K562 (cell line): ENCODE data around the gene PPOX. TPM values are rescaled to one million over a fixed set of nuclear protein-coding genes. Genes with fewer than 3 reads are reported as not detected.
A peak's percentile ranks its signal among the peaks of the same experiment; 100 is the strongest.

Source experiments
- ATAC-seq: fragments of 200-7000 bp; cut with Tn5 transposase; 3 replicates; pipeline ENCODE4 v1.9.1; 2020; ENCODE audit warnings: moderate library complexity
- BruUV-seq: library from RNA; stranded (reverse); fragments of 400-500 nt; replicated peaks from 2 replicates; lab custom pipeline; 2021; lab: Mats Ljungman, UMichigan
- CTCF ChIA-PET: fragments of 300-600 bp; formaldehyde crosslinking; extraction: SDS; loops from one replicate; lab custom pipeline; 2021; ENCODE audit warnings: low intra/inter-chr PET ratio; lab: Yijun Ruan, JAX
- POLR2A ChIA-PET: fragments of 300-600, 350-650 bp; sonication (Branson Sonifier 250); formaldehyde crosslinking; extraction: SDS; loops from one replicate; lab custom pipeline; 2021; ENCODE audit warnings: antibody characterized with exemption, inconsistent platforms; lab: Yijun Ruan, JAX
- DNase-seq, 4 experiments: peaks; one replicate each; pipeline versions ENCODE4 v3.0.0 to v3.0.0-alpha.2; 2011 to 2018; ENCODE audit warnings: low spot score in 3 of 4, mixed read lengths in 3 of 4; ENCODE audit errors: extremely low read depth in 1 of 4
- FAIRE-seq: peaks from 2 replicates; lab custom pipeline; 2011; peaks lifted over from hg19 to GRCh38; lab: Jason Lieb, UNC
- H2AFZ ChIP-seq: 2 replicates; pipeline ENCODE4 v1.6.0; 2011; ENCODE audit warnings: low read depth, low read length, control low read depth, inconsistent platforms
- H3K27ac ChIP-seq: fragments of 200-600 bp; 3 replicates; pipeline ENCODE4 v1.8.0; 2011; ENCODE audit warnings: low read depth, mild to moderate bottlenecking, control low read depth, inconsistent platforms, low read length, moderate library complexity, mixed read lengths; ENCODE audit errors: extremely low read depth
- H3K27me3 ChIP-seq, 2 experiments: fragments of 300-600 bp in 1 of 2; 2 replicates in 1 of 2; 3 replicates in 1 of 2; pipeline versions ENCODE4 v1.6.0 to v1.8.0; 2011; ENCODE audit warnings: inconsistent platforms in 2 of 2, low read length in 2 of 2, mild to moderate bottlenecking in 1 of 2, mixed read lengths in 1 of 2, moderate library complexity in 1 of 2; ENCODE audit not compliant: control insufficient read depth in 2 of 2, insufficient read depth in 2 of 2
- H3K36me3 ChIP-seq: fragments of 300-600 bp; 3 replicates; pipeline ENCODE4 v1.8.0; 2011; ENCODE audit warnings: mild to moderate bottlenecking, low read length, inconsistent platforms; ENCODE audit not compliant: control insufficient read depth, insufficient read depth
- H3K4me1 ChIP-seq, 2 experiments: fragments of 200-600 bp in 1 of 2; replicated peaks in 1 of 2; 2 replicates in 1 of 2; 3 replicates in 1 of 2; pipeline versions ENCODE4 v1.5.1 to v1.8.0; 2011; ENCODE audit warnings: inconsistent platforms in 2 of 2, low read length in 2 of 2, mild to moderate bottlenecking in 1 of 2, mixed read lengths in 1 of 2, moderate library complexity in 1 of 2; ENCODE audit not compliant: control insufficient read depth in 2 of 2, insufficient read depth in 2 of 2
- H3K4me2 ChIP-seq: 2 replicates; pipeline ENCODE4 v1.6.1; 2011; ENCODE audit warnings: low read length, control low read depth, inconsistent platforms, mixed read lengths; ENCODE audit not compliant: insufficient read depth
- H3K4me3 ChIP-seq: fragments of 200-600 bp; sonication (generic), shearing (Covaris generic); 2 replicates; pipeline ENCODE4 v1.5.1; 2016; ENCODE audit warnings: control low read depth, inconsistent platforms
- H3K79me2 ChIP-seq: fragments of 200-600 bp; 3 replicates; pipeline ENCODE4 v1.8.0; 2011; ENCODE audit warnings: low read length, inconsistent platforms; ENCODE audit not compliant: control insufficient read depth, insufficient read depth
- H3K9ac ChIP-seq, 2 experiments: 2 replicates each; pipeline versions ENCODE4 v1.6.0 to v1.6.1; 2011; ENCODE audit warnings: low read depth in 2 of 2, low read length in 2 of 2, control low read depth in 1 of 2, inconsistent platforms in 1 of 2, mild to moderate bottlenecking in 1 of 2, mixed read lengths in 1 of 2; ENCODE audit not compliant: insufficient read depth in 1 of 2
- H3K9me1 ChIP-seq: one replicate; pipeline ENCODE4 v1.6.0; 2011; ENCODE audit warnings: inconsistent platforms, mild to moderate bottlenecking, low read length, moderate library complexity; ENCODE audit not compliant: control insufficient read depth, insufficient read depth
- H3K9me3 ChIP-seq: replicated peaks from 2 replicates; pipeline ENCODE4 v1.5.1; 2011; ENCODE audit warnings: low read depth, low read length, inconsistent platforms; ENCODE audit not compliant: control insufficient read depth, insufficient read depth
- H4K20me1 ChIP-seq: replicated peaks from 2 replicates; pipeline ENCODE4 v1.6.1; 2011; ENCODE audit warnings: low read length, inconsistent platforms, mixed read lengths; ENCODE audit not compliant: control insufficient read depth, insufficient read depth
- PHF8 ChIP-seq: fragments of 200-600 bp; sonication (generic); IDR thresholded peaks from 2 replicates; pipeline ENCODE4 v1.6.1; 2012; ENCODE audit warnings: mixed run types, mild to moderate bottlenecking, inconsistent platforms, low read length, moderate library complexity, borderline replicate concordance
- PTTG1 ChIP-seq: fragments of 450-650 bp; IDR thresholded peaks from 2 replicates; pipeline ENCODE4 v1.6.1; 2016; ENCODE audit warnings: low read depth, mild to moderate bottlenecking, missing genetic modification characterization, missing compliant biosample characterization
- RBFOX2 ChIP-seq: fragments of 200-400 bp; formaldehyde crosslinking; IDR thresholded peaks from 2 replicates; pipeline ENCODE4 v1.6.1; 2017; ENCODE audit warnings: low read depth, mild to moderate bottlenecking, low read length, moderate library complexity
- RBM17 ChIP-seq: fragments of 200-400 bp; formaldehyde crosslinking; IDR thresholded peaks from 2 replicates; pipeline ENCODE4 v1.6.1; 2017; ENCODE audit warnings: low read depth, mild to moderate bottlenecking, low read length, borderline replicate concordance
- SREBF2 ChIP-seq: sonication (generic); formaldehyde crosslinking; IDR thresholded peaks from 2 replicates; pipeline ENCODE4 v1.4.0; 2020; ENCODE audit warnings: mild to moderate bottlenecking, missing genetic modification reagents
- ZNF212 ChIP-seq: fragments of 450-650 bp; formaldehyde crosslinking; IDR thresholded peaks from 2 replicates; pipeline ENCODE4 v1.4.0; 2020; ENCODE audit warnings: mild to moderate bottlenecking
- ZNF445 ChIP-seq: fragments of 250-450 bp; sonication (Bioruptor Pico); IDR thresholded peaks from 2 replicates; pipeline ENCODE4 v1.4.0; 2020; ENCODE audit warnings: low read depth, mild to moderate bottlenecking, moderate library complexity
- WGBS: fragments of 100-300 bp; shearing (Covaris generic); methylation state at CpG from one replicate; pipeline ENCODE4 v1.1.6; 2016; ENCODE audit warnings: low coverage, mixed read lengths; ENCODE audit not compliant: insufficient coverage; ENCODE audit errors: missing lambda C conversion rate; 5-methylcytosine and 5-hydroxymethylcytosine counted together
- in situ Hi-C: fragments of 300-500 bp; cut with MboI; formaldehyde crosslinking; loops from 4 replicates; pipeline ENCODE4 v1.15.0; 2018; ENCODE audit warnings: inconsistent platforms, mixed read lengths
- intact Hi-C: fragments of 100-400 bp; cut with micrococcal nuclease; formaldehyde crosslinking; loops from 2 replicates; pipeline ENCODE4 v1.14.2; 2022
- polyA plus RNA-seq, 8 experiments: library from polyadenylated mRNA; depleted of rRNA in 4 of 8; stranded (reverse) in 5 of 8; unstranded in 3 of 8; fragments of >200 nt; fragmentation: Nextera tagmentation in 2 of 8; fragmentation: Illumina TruSeq in 1 of 8; extraction: Ambion mirVana in 2 of 8; extraction: Trizol in 1 of 8; gene quantifications; 2 replicates each; pipeline versions ENCODE4 v1.2.1 to v1.2.3, GENCODE V29; 2011 to 2014; ENCODE audit warnings: inconsistent platforms in 1 of 8, missing spikeins in 1 of 8
- total RNA-seq, 7 experiments: library from RNA; depleted of rRNA in 6 of 7; stranded (reverse); fragments of >200 nt in 6 of 7; fragmentation: Illumina TruSeq in 2 of 7; extraction: Trizol in 2 of 7; gene quantifications; 2 replicates each; pipeline versions ENCODE4 v1.2.1 to v1.2.3, GENCODE V29; 2011 to 2021; ENCODE audit warnings: low replicate concordance in 1 of 7
- TF ChIP-seq, protein P1 (sequence below): IDR thresholded peaks from 2 replicates; pipeline ENCODE4 v1.6.1; 2014; ENCODE audit warnings: antibody characterized with exemption
- TF ChIP-seq, protein P2 (sequence below): sonication (generic); formaldehyde crosslinking; IDR thresholded peaks from 2 replicates; pipeline ENCODE4 v1.8.0; 2022; ENCODE audit warnings: mild to moderate bottlenecking, missing genetic modification reagents

PPOX gene
- total and polyA plus RNA-seq, 9 of the 15 experiments (the other 6 are each of a cell fraction or from before 2014, with no cell fraction given) = 17.0 to 57.1 (median 38.9) TPM

DNA sequence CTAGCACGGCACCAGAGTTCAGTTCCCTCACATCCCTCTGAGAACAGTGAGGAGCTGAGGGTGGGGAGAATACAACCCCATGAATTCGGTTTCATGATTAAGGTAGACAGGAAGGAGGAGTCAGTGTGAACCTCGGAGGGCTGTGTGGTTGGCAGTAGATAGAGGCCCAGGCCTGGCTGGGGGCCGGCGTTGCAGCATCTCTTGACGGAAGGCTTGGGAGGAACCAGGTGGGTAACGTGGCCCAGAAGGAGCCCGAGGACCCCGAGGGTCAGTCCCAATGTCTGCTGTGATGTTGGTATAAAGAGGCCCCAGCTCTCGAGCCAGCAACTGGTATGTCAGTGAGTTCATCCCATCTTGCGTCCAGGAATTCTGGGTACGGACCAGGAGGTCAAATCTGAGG is 5.5 kb downstream of the PPOX start:
- 93% methylated on average over 10 of the region's 12 CpGs for WGBS
- ATAC-seq (no peak), FAIRE-seq (no peak), DNase-seq (no peak)
- H3K27me3 ChIP-seq = no peaks in the 10 kb centered on the region
- H4K20me1 ChIP-seq = no peaks in the 10 kb centered on the region
- H3K27ac ChIP-seq = no peak overlapping the region
- CTCF ChIA-PET = no interaction called here
- TF ChIP-seq ZNF445 (CRISPR knock-in tag) (no peak), RBFOX2 (peak; percentile 37; the same call in 1 of the 2 replicates), PTTG1 (no peak)
- H3K4me3 ChIP-seq = no peak overlapping the region
- peaks cover 19 to 44% of the 10 kb centered on the region in 2 experiments; a peak in 4 of 5 replicates for H3K4me1 ChIP-seq
- intact Hi-C loops = loop anchor here (10.0 kb wide), 1 partner anchor 337 kb away; no protein-coding TSS in a partner anchor
- H3K9me1 ChIP-seq = no peaks in the 10 kb centered on the region
- H3K4me2 ChIP-seq = no peak overlapping the region
- H3K9ac ChIP-seq = peak overlapping the region in 1 of 2 experiments; percentile 27; a peak in 1 of 4 replicates
- POLR2A ChIA-PET = interaction anchor here (3.0 to 3.1 kb wide), 2 partner anchors 11 to 14 kb away, joined by 10 to 12 read pairs; no protein-coding TSS in a partner anchor
- no TSS peak for BruUV-seq
- peaks cover 37% of the 10 kb centered on the region for H3K79me2 ChIP-seq
- no peaks in the 10 kb centered on the region for H3K9me3 ChIP-seq
- H3K36me3 ChIP-seq = peaks cover 83% of the 10 kb centered on the region
- H2AFZ ChIP-seq = no peak overlapping the region
- in situ Hi-C loops = no loop called here

DNA sequence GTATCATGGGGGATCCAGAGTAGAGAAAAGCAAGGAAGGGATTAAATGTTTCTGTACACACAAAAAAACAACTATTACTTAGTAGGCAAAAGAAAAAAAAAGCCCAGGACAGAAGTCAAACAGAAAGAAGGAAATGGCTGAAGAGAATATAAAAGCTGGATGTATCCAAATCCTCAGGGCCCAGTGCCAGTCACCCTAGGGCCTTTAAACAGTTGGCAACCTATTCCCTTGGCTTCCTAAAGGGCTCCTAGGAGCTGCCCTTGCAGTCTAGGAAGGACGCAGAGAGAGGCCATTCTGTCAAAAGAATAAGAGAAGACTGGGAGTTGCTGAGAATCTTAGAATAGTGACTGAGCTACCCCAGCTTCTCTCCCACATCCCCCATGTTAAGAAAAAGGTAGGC is 6.1 kb downstream of the PPOX start:
- ATAC-seq (no peak), FAIRE-seq (no peak), DNase-seq (no peak)
- H3K9me3 ChIP-seq = no peaks in the 10 kb centered on the region
- ChIA-PET POLR2A (interaction anchor here (1.1 to 3.0 kb wide), 2 partner anchors 15 to 53 kb away, joined by 3 to 10 read pairs; partner anchors contain the start of gene TOMM40L), CTCF (no interaction called here)
- in situ Hi-C loops = no loop called here
- H3K4me3 ChIP-seq = no peak overlapping the region
- H3K9ac ChIP-seq = no peak overlapping the region
- intact Hi-C loops = loop anchor here (10.0 kb wide), 1 partner anchor 338 kb away; no protein-coding TSS in a partner anchor
- no TSS peak for BruUV-seq
- no peak overlapping the region for H3K27ac ChIP-seq
- H3K36me3 ChIP-seq = peaks cover 83% of the 10 kb centered on the region
- peaks cover 13 to 39% of the 10 kb centered on the region in 2 experiments; a peak in 4 of 5 replicates for H3K4me1 ChIP-seq
- 100% methylated on average over 1 of the region's 1 CpG for WGBS
- no peaks in the 10 kb centered on the region for H4K20me1 ChIP-seq
- no peak overlapping the region for H3K4me2 ChIP-seq
- peaks cover 37% of the 10 kb centered on the region for H3K79me2 ChIP-seq
- H2AFZ ChIP-seq = no peak overlapping the region
- no peaks in the 10 kb centered on the region for H3K9me1 ChIP-seq
- H3K27me3 ChIP-seq = no peaks in the 10 kb centered on the region
- TF ChIP-seq SREBF2 (CRISPR knock-in tag) = no peak
- TF ChIP-seq PHF8 = no peak
- TF ChIP-seq, protein P1, sequence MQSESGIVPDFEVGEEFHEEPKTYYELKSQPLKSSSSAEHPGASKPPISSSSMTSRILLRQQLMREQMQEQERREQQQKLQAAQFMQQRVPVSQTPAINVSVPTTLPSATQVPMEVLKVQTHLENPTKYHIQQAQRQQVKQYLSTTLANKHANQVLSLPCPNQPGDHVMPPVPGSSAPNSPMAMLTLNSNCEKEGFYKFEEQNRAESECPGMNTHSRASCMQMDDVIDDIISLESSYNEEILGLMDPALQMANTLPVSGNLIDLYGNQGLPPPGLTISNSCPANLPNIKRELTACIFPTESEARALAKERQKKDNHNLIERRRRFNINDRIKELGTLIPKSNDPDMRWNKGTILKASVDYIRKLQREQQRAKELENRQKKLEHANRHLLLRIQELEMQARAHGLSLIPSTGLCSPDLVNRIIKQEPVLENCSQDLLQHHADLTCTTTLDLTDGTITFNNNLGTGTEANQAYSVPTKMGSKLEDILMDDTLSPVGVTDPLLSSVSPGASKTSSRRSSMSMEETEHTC = no peak
- TF ChIP-seq RBM17 = no peak
- no peak for TF ChIP-seq ZNF212
- TF ChIP-seq, protein P2, sequence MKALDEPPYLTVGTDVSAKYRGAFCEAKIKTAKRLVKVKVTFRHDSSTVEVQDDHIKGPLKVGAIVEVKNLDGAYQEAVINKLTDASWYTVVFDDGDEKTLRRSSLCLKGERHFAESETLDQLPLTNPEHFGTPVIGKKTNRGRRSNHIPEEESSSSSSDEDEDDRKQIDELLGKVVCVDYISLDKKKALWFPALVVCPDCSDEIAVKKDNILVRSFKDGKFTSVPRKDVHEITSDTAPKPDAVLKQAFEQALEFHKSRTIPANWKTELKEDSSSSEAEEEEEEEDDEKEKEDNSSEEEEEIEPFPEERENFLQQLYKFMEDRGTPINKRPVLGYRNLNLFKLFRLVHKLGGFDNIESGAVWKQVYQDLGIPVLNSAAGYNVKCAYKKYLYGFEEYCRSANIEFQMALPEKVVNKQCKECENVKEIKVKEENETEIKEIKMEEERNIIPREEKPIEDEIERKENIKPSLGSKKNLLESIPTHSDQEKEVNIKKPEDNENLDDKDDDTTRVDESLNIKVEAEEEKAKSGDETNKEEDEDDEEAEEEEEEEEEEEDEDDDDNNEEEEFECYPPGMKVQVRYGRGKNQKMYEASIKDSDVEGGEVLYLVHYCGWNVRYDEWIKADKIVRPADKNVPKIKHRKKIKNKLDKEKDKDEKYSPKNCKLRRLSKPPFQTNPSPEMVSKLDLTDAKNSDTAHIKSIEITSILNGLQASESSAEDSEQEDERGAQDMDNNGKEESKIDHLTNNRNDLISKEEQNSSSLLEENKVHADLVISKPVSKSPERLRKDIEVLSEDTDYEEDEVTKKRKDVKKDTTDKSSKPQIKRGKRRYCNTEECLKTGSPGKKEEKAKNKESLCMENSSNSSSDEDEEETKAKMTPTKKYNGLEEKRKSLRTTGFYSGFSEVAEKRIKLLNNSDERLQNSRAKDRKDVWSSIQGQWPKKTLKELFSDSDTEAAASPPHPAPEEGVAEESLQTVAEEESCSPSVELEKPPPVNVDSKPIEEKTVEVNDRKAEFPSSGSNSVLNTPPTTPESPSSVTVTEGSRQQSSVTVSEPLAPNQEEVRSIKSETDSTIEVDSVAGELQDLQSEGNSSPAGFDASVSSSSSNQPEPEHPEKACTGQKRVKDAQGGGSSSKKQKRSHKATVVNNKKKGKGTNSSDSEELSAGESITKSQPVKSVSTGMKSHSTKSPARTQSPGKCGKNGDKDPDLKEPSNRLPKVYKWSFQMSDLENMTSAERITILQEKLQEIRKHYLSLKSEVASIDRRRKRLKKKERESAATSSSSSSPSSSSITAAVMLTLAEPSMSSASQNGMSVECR (CRISPR knock-in tag) = no peak
